GM12878 (cell line): ENCODE measurements around the gene ACE. TPM values are rescaled to one million over a fixed set of nuclear protein-coding genes. Genes with fewer than 3 reads are reported as not detected.

Experiments
- ATAC-seq: fragments of 200-7000 bp; cut with Tn5 transposase; 3 replicates; pipeline ENCODE4 v1.9.1; 2020; ENCODE audit warnings: mild to moderate bottlenecking, moderate library complexity
- BruUV-seq: library from RNA; stranded (reverse); fragments of 400-500 nt; replicated peaks from 2 replicates; lab custom pipeline; 2021; lab: Mats Ljungman, UMichigan
- CTCF ChIA-PET: fragments of 300-600 bp; sonication (Branson Sonifier 250); formaldehyde crosslinking; extraction: SDS; loops from one replicate; lab custom pipeline; 2021; ENCODE audit warnings: inconsistent platforms; lab: Yijun Ruan, JAX
- POLR2A ChIA-PET: fragments of 350-600 bp; formaldehyde crosslinking; extraction: SDS; loops from one replicate; lab custom pipeline; 2021; ENCODE audit warnings: inconsistent platforms; lab: Charles Lee
- RAD21 ChIA-PET: fragments of 300-600 bp; sonication (Branson Sonifier 250); formaldehyde crosslinking; loops from one replicate; lab custom pipeline; 2023; ENCODE audit warnings: antibody characterized with exemption; ENCODE audit not compliant: unreplicated experiment; lab: Charles Lee
- SMC1A ChIA-PET: fragments of 300-600 bp; sonication (Branson Sonifier 250); formaldehyde crosslinking; loops from one replicate; lab custom pipeline; 2023; ENCODE audit not compliant: unreplicated experiment, uncharacterized antibody; lab: Charles Lee
- DNase-seq: peaks from one replicate; pipeline ENCODE4 v3.0.0-alpha.2; 2011; ENCODE audit warnings: low read depth, low spot score
- FAIRE-seq: peaks from 3 replicates; lab custom pipeline; 2011; peaks lifted over from hg19 to GRCh38; lab: Jason Lieb, UNC
- H2AFZ ChIP-seq: 2 replicates; pipeline ENCODE4 v1.6.0; 2011; ENCODE audit warnings: low read depth, low read length, control low read depth; ENCODE audit not compliant: control insufficient read depth
- H3K27ac ChIP-seq: 2 replicates; pipeline ENCODE4 v1.5.1; 2011; ENCODE audit warnings: control low read depth; ENCODE audit not compliant: control insufficient read depth, insufficient read depth
- H3K27me3 ChIP-seq, 2 experiments: replicated peaks in 1 of 2; 2 replicates each; pipeline versions ENCODE4 v1.6.0 to v1.6.1; 2011; ENCODE audit warnings: low read length in 1 of 2; ENCODE audit not compliant: control insufficient read depth in 2 of 2, insufficient read depth in 2 of 2
- H3K36me3 ChIP-seq, 2 experiments: 2 replicates each; pipeline ENCODE4 v1.5.1; 2011; ENCODE audit warnings: low read length in 1 of 2; ENCODE audit not compliant: control insufficient read depth in 2 of 2, insufficient read depth in 2 of 2
- H3K4me1 ChIP-seq: 2 replicates; pipeline ENCODE4 v1.6.1; 2011; ENCODE audit warnings: mild to moderate bottlenecking, low read length, moderate library complexity, mixed read lengths; ENCODE audit not compliant: control insufficient read depth, insufficient read depth
- H3K4me2 ChIP-seq: 2 replicates; pipeline ENCODE4 v1.6.0; 2011; ENCODE audit warnings: control low read depth; ENCODE audit not compliant: control insufficient read depth, insufficient read depth
- H3K4me3 ChIP-seq: fragments of 200-600 bp; sonication (generic); 2 replicates; pipeline ENCODE4 v1.5.1; 2016
- H3K79me2 ChIP-seq: 2 replicates; pipeline ENCODE4 v1.6.0; 2011; ENCODE audit warnings: low read length; ENCODE audit not compliant: control insufficient read depth, insufficient read depth
- H3K9ac ChIP-seq: 2 replicates; pipeline ENCODE4 v1.8.0; 2011; ENCODE audit warnings: low read length, control low read depth, mixed read lengths; ENCODE audit not compliant: control insufficient read depth, insufficient read depth
- H3K9me3 ChIP-seq: replicated peaks from 3 replicates; pipeline ENCODE4 v1.5.1; 2011; ENCODE audit warnings: mild to moderate bottlenecking, low read length; ENCODE audit not compliant: control insufficient read depth, insufficient read depth
- H4K20me1 ChIP-seq: 2 replicates; pipeline ENCODE4 v1.6.0; 2011; ENCODE audit not compliant: control insufficient read depth, insufficient read depth
- ATF3 ChIP-seq: IDR thresholded peaks from 2 replicates; pipeline ENCODE4 v1.6.1; 2011; ENCODE audit warnings: low read depth, mild to moderate bottlenecking, low read length, moderate library complexity, borderline replicate concordance; ENCODE audit errors: extremely low read depth
- E4F1 ChIP-seq: fragments of 450-650 bp; IDR thresholded peaks from 2 replicates; pipeline ENCODE4 v1.6.1; 2018; ENCODE audit warnings: borderline replicate concordance, mild to moderate bottlenecking; ENCODE audit not compliant: partially characterized antibody
- EZH2 ChIP-seq: IDR thresholded peaks from 2 replicates; pipeline ENCODE4 v1.6.1; 2012; ENCODE audit warnings: low read depth, mild to moderate bottlenecking, control low read depth, inconsistent platforms, low read length, borderline replicate concordance; ENCODE audit not compliant: control insufficient read depth
- FOXK2 ChIP-seq: fragments of 450-650 bp; IDR thresholded peaks from 2 replicates; pipeline ENCODE4 v1.6.1; 2017; ENCODE audit warnings: mild to moderate bottlenecking, moderate library complexity
- HSF1 ChIP-seq: fragments of 150-350 bp; IDR thresholded peaks from 2 replicates; pipeline ENCODE4 v1.6.1; 2014; ENCODE audit warnings: mild to moderate bottlenecking, low read depth, low read length
- MEF2A ChIP-seq: IDR thresholded peaks from 2 replicates; pipeline ENCODE4 v1.6.1; 2011; ENCODE audit warnings: low read depth, mild to moderate bottlenecking, low read length, moderate library complexity; ENCODE audit not compliant: insufficient read depth
- MXI1 ChIP-seq: fragments of 150-350 bp; IDR thresholded peaks from 2 replicates; pipeline ENCODE4 v1.6.1; 2011; ENCODE audit warnings: low read depth, mild to moderate bottlenecking, inconsistent platforms, low read length, improper control_type of control experiment
- NBN ChIP-seq: fragments of 450-650 bp; IDR thresholded peaks from 2 replicates; pipeline ENCODE4 v1.6.1; 2016
- POU2F2 ChIP-seq: IDR thresholded peaks from 3 replicates; pipeline ENCODE4 v1.6.1; 2011; ENCODE audit warnings: low read depth, mild to moderate bottlenecking, low read length, borderline replicate concordance
- RELA ChIP-seq: fragments of 450-650 bp; IDR thresholded peaks from 2 replicates; pipeline ENCODE4 v1.8.0; 2014; ENCODE audit warnings: borderline replicate concordance; ENCODE audit not compliant: partially characterized antibody
- SUPT20H ChIP-seq: IDR thresholded peaks from 2 replicates; pipeline ENCODE4 v1.6.1; 2011; ENCODE audit warnings: low read depth, mild to moderate bottlenecking, low read length, moderate library complexity, borderline replicate concordance; ENCODE audit not compliant: control insufficient read depth
- TCF3 ChIP-seq: IDR thresholded peaks from 2 replicates; pipeline ENCODE4 v1.6.1; 2012; ENCODE audit warnings: low read depth, mild to moderate bottlenecking, low read length, borderline replicate concordance; ENCODE audit not compliant: insufficient read depth
- YBX1 ChIP-seq: fragments of 450-650 bp; IDR thresholded peaks from 2 replicates; pipeline ENCODE4 v1.6.1; 2016; ENCODE audit warnings: antibody characterized with exemption
- ZNF384 ChIP-seq: IDR thresholded peaks from 2 replicates; pipeline ENCODE4 v1.6.1; 2012; ENCODE audit warnings: low read depth, mild to moderate bottlenecking, low read length, improper control_type of control experiment, borderline replicate concordance
- ZSCAN29 ChIP-seq: fragments of 450-650 bp; IDR thresholded peaks from 2 replicates; pipeline ENCODE4 v1.6.1; 2017; ENCODE audit warnings: mild to moderate bottlenecking, moderate library complexity
- WGBS: methylation state at CpG from one replicate; pipeline ENCODE4 v1.1.6; 2016; ENCODE audit warnings: low lambda C conversion rate; ENCODE audit not compliant: insufficient replicate concordance, insufficient coverage; ENCODE audit errors: missing lambda C conversion rate; 5-methylcytosine and 5-hydroxymethylcytosine counted together
- in situ Hi-C: fragments of 300-500 bp; cut with MboI; formaldehyde crosslinking; loops from 9 replicates; pipeline ENCODE4 v1.14.3; 2018; ENCODE audit warnings: mixed read lengths
- intact Hi-C: fragments of 100-400 bp; cut with micrococcal nuclease; formaldehyde crosslinking; loops from one replicate; pipeline ENCODE4 v1.14.2; 2022; ENCODE audit not compliant: unreplicated experiment
- polyA plus RNA-seq, 11 experiments: library from polyadenylated mRNA; depleted of rRNA in 4 of 11; unstranded in 6 of 11; stranded (reverse) in 5 of 11; fragments of >200 nt; fragmentation: Nextera tagmentation in 4 of 11; fragmentation: Illumina TruSeq in 1 of 11; extraction: Ambion mirVana in 4 of 11; extraction: Trizol in 1 of 11; gene quantifications; 1 replicate in 1 of 11; 2 replicates in 10 of 11; pipeline versions ENCODE4 v1.2.1 to v1.2.3, GENCODE V29; 2011 to 2016; ENCODE audit warnings: inconsistent platforms in 2 of 11, missing spikeins in 2 of 11, low read depth in 1 of 11
- total RNA-seq, 4 experiments: library from RNA; depleted of rRNA in 3 of 4; stranded (reverse); fragments of >200 nt in 3 of 4; fragmentation: Illumina TruSeq in 1 of 4; extraction: Trizol in 1 of 4; gene quantifications; 2 replicates each; pipeline versions ENCODE4 v1.2.1 to v1.2.3, GENCODE V29; 2013 to 2021
- TF ChIP-seq, protein P1 (sequence below): fragments of 450-650 bp; IDR thresholded peaks from 2 replicates; pipeline ENCODE4 v1.6.1; 2017; ENCODE audit warnings: mild to moderate bottlenecking, moderate library complexity

Gene ACE
- total and polyA plus RNA-seq, 10 of the 15 experiments (the other 5 are each of a cell fraction or from before 2014, with no cell fraction given): 0.46 TPM; not detected in 9

DNA sequence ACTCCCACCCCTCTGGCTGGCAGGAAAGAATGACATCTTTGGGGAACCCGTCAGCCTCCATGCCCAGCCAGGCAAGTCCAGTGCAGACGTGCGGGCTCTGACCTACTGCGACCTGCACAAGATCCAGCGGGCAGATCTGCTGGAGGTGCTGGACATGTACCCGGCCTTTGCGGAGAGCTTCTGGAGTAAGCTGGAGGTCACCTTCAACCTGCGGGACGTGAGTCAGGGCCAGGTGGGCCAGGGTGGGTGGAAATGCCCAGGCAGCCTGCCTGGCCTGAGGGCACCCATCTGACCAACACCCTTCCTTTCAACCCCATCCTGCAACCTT, 65.3 kb downstream of the ACE start:
- Histone ChIP-seq H3K4me3 (no peak overlapping the region), H3K36me3 (no peaks in the 10 kb centered on the region), H3K27ac (no peak overlapping the region), H3K27me3 (peaks cover 0 to 9% of the 10 kb centered on the region in 2 experiments; a peak in 3 of 4 replicates), H4K20me1 (no peaks in the 10 kb centered on the region), H3K9me3 (no peaks in the 10 kb centered on the region), H3K79me2 (no peaks in the 10 kb centered on the region), H2AFZ (no peak overlapping the region), H3K4me1 (no peaks in the 10 kb centered on the region), H3K9ac (no peak overlapping the region), H3K4me2 (no peak overlapping the region)
- no peak for DNase-seq
- intact Hi-C loops (no loop called here), in situ Hi-C loops (no loop called here)
- BruUV-seq: no TSS peak
- POLR2A ChIA-PET: interaction anchor here (0.6 kb wide), 1 partner anchor 227 kb away, joined by 3 read pairs; no protein-coding TSS in a partner anchor
- SMC1A ChIA-PET: interaction anchor here (0.9 kb wide), 1 partner anchor 21 kb away, joined by 3 read pairs; no protein-coding TSS in a partner anchor
- RAD21 ChIA-PET: no interaction called here
- CTCF ChIA-PET: no interaction called here
- no peak for FAIRE-seq
- no peak for ATAC-seq
- 73% methylated on average over 9 of the region's 9 CpGs for WGBS
- no peak for TF ChIP-seq POU2F2
- TF ChIP-seq HSF1: no peak
- TF ChIP-seq EZH2: no peak
- TF ChIP-seq E4F1: no peak
- TF ChIP-seq ATF3: no peak
- TF ChIP-seq RELA: no peak
- no peak for TF ChIP-seq SUPT20H
- TF ChIP-seq YBX1: no peak
- no peak for TF ChIP-seq TCF3
- no peak for TF ChIP-seq NBN
- no peak for TF ChIP-seq FOXK2
- TF ChIP-seq MEF2A: no peak
- no peak for TF ChIP-seq MXI1
- no peak for TF ChIP-seq ZNF384
- TF ChIP-seq, protein P1, sequence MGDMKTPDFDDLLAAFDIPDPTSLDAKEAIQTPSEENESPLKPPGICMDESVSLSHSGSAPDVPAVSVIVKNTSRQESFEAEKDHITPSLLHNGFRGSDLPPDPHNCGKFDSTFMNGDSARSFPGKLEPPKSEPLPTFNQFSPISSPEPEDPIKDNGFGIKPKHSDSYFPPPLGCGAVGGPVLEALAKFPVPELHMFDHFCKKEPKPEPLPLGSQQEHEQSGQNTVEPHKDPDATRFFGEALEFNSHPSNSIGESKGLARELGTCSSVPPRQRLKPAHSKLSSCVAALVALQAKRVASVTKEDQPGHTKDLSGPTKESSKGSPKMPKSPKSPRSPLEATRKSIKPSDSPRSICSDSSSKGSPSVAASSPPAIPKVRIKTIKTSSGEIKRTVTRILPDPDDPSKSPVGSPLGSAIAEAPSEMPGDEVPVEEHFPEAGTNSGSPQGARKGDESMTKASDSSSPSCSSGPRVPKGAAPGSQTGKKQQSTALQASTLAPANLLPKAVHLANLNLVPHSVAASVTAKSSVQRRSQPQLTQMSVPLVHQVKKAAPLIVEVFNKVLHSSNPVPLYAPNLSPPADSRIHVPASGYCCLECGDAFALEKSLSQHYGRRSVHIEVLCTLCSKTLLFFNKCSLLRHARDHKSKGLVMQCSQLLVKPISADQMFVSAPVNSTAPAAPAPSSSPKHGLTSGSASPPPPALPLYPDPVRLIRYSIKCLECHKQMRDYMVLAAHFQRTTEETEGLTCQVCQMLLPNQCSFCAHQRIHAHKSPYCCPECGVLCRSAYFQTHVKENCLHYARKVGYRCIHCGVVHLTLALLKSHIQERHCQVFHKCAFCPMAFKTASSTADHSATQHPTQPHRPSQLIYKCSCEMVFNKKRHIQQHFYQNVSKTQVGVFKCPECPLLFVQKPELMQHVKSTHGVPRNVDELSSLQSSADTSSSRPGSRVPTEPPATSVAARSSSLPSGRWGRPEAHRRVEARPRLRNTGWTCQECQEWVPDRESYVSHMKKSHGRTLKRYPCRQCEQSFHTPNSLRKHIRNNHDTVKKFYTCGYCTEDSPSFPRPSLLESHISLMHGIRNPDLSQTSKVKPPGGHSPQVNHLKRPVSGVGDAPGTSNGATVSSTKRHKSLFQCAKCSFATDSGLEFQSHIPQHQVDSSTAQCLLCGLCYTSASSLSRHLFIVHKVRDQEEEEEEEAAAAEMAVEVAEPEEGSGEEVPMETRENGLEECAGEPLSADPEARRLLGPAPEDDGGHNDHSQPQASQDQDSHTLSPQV: no peak
- no peak for TF ChIP-seq ZSCAN29
